Activated CD4-positive, alpha-beta memory T cell treated with anti-CD3 and anti-CD28 coated beads, Interleukin-2, amount 10 ng/mL, durations not matched to agents 7 days and 5 days (primary cell): ENCODE measurements around the gene KICS2. TPM values are rescaled to one million over a fixed set of nuclear protein-coding genes. Genes with fewer than 3 reads are reported as not detected.
"Not testable (repeated sequence)": the region's sequence is repeated elsewhere in the genome, so short reads cannot be mapped to it uniquely, and the experiment has no call there.

Source experiments
- CTCF ChIA-PET: fragments of 350-600 bp; sonication (Branson Sonifier 250); formaldehyde crosslinking; loops from one replicate; lab custom pipeline; 2021; ENCODE audit warnings: antibody characterized with exemption, inconsistent platforms; lab: Charles Lee
- POLR2A ChIA-PET: fragments of 350-600 bp; sonication (Branson Sonifier 250); formaldehyde crosslinking; loops from one replicate; lab custom pipeline; 2021; ENCODE audit warnings: antibody characterized with exemption; lab: Charles Lee
- DNase-seq: peaks from one replicate; pipeline ENCODE4 v3.0.0-alpha.2; 2020
- H3K27ac Mint-ChIP-seq: one replicate; pipeline ENCODE4 v1.8.0; 2021; ENCODE audit warnings: mild to moderate bottlenecking, mixed read lengths
- H3K27me3 Mint-ChIP-seq: one replicate; pipeline ENCODE4 v1.8.0; 2021; ENCODE audit warnings: mixed read lengths
- H3K36me3 Mint-ChIP-seq: one replicate; pipeline ENCODE4 v1.8.0; 2021; ENCODE audit warnings: low read depth, mixed read lengths
- H3K4me1 Mint-ChIP-seq: one replicate; pipeline ENCODE4 v1.8.0; 2021; ENCODE audit warnings: mixed read lengths
- H3K4me3 Mint-ChIP-seq: one replicate; pipeline ENCODE4 v1.8.0; 2021; ENCODE audit warnings: mild to moderate bottlenecking, mixed read lengths
- H3K9me3 Mint-ChIP-seq: one replicate; pipeline ENCODE4 v1.8.0; 2021; ENCODE audit warnings: mixed read lengths
- total RNA-seq, 2 experiments: library from RNA; stranded (reverse); gene quantifications; one replicate each; pipeline ENCODE4 v1.2.3, GENCODE V29; 2021

Gene KICS2
- total RNA-seq, 2 experiments from 2014 or later, result 9.6 to 10.3 TPM

DNA sequence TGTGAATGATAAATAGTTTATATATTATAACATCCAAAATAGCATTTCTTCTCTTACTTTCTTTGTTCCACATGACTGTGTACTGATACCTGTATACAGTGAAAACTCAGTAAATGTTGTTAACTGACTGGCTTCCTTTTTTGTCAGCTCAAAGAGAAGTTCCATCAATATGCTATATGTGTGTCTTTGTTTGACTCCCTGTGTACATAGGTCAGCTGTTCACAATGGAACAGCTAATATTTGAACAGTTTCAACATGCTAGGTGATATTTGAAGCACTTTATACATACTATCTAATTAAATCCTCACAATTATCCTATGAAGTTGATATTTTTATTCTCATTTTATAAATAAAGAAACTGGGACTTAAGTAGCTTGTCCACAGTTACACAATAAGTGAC is 15.3 kb upstream of the KICS2 start:
- Mint-ChIP-seq H3K36me3 (no peaks in the 10 kb centered on the region), H3K4me3 (no peak overlapping the region), H3K4me1 (no peaks in the 10 kb centered on the region), H3K27ac (no peak overlapping the region), H3K9me3 (no peaks in the 10 kb centered on the region), H3K27me3 (peaks cover 4% of the 10 kb centered on the region)
- CTCF ChIA-PET, result no interaction called here
- POLR2A ChIA-PET, result interaction anchor here (1.2 kb wide), 1 partner anchor 15 kb away, joined by 4 read pairs; the partner anchor contains the start of gene KICS2
- no peak for DNase-seq

DNA sequence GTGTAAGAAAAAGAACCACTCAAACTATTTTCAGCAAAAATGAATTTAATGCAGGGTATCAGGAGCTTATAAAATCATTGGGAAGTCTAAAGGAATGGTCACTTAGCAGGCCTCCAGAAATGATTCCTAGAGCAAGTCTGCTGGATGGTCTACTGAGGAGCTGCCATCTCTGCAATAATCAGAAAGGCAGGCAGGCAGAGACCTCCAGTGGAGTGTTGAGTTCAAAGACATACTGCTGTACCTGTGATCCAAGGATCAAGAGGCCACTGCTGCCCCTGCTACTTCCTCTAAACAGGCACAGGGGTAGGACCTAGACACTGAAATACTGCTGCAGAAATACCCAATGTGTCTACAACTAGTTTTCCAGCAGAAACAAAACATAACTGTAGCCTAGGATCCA is 14.5 kb upstream of the KICS2 start:
- POLR2A ChIA-PET, result no interaction called here
- Mint-ChIP-seq H3K36me3 (no peaks in the 10 kb centered on the region), H3K27me3 (peaks cover 4% of the 10 kb centered on the region), H3K27ac (no peak overlapping the region), H3K4me1 (no peaks in the 10 kb centered on the region), H3K4me3 (no peak overlapping the region), H3K9me3 (no peaks in the 10 kb centered on the region)
- CTCF ChIA-PET, result no interaction called here
- DNase-seq, result no peak

DNA sequence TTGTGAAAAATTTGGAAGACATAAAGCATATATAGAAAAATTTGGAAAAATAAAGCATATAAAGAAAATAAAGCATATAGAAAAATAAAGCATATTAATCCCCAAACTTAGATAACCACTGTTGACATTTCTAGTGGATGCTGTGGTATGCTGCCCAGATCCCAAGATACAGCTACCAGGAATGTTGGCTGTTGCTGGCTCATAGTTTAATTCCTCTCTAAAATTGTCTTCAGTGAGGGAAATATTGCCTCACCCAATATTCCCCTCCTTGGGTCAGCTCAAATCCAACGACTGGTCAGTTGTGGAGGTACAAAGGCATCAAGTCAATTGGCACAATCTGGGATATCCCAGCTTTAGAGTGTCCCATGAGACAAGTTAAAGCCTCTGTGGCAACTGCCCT is 10.1 kb upstream of the KICS2 start:
- Mint-ChIP-seq H3K27ac (no peak overlapping the region), H3K4me3 (no peak overlapping the region), H3K27me3 (peaks cover 17% of the 10 kb centered on the region), H3K9me3 (no peaks in the 10 kb centered on the region), H3K36me3 (no peaks in the 10 kb centered on the region), H3K4me1 (no peaks in the 10 kb centered on the region)
- no peak for DNase-seq
- POLR2A ChIA-PET, result no interaction called here
- CTCF ChIA-PET, result interaction anchor here (0.6 kb wide), 1 partner anchor 478 kb away, joined by 3 read pairs; no protein-coding TSS in a partner anchor

DNA sequence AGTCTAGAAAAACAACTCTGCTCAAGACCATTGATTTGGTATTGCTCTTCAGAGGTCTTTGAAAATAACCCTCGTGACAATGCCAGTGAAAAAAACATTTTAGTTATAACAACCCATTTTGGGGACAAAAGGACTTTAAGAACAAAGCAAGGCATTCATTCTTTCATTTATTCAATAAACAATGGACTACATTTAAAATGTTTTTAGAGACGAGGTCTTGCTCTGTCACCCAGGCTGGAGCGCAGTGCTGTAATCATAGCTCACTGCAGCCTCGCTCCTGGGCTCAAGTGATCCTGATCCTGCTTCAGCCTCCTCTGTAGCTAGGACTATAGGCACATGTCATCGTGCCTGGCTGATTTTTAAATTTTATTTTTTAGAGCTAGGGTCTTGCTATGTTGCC is 7.7 kb upstream of the KICS2 start:
- no peak overlapping the region for H3K4me3 Mint-ChIP-seq
- no peaks in the 10 kb centered on the region for H3K36me3 Mint-ChIP-seq
- DNase-seq, result no peak
- H3K27me3 Mint-ChIP-seq, result peaks cover 23% of the 10 kb centered on the region
- ChIA-PET POLR2A (no interaction called here), CTCF (no interaction called here)
- no peaks in the 10 kb centered on the region for H3K4me1 Mint-ChIP-seq
- no peaks in the 10 kb centered on the region for H3K9me3 Mint-ChIP-seq
- no peak overlapping the region for H3K27ac Mint-ChIP-seq

DNA sequence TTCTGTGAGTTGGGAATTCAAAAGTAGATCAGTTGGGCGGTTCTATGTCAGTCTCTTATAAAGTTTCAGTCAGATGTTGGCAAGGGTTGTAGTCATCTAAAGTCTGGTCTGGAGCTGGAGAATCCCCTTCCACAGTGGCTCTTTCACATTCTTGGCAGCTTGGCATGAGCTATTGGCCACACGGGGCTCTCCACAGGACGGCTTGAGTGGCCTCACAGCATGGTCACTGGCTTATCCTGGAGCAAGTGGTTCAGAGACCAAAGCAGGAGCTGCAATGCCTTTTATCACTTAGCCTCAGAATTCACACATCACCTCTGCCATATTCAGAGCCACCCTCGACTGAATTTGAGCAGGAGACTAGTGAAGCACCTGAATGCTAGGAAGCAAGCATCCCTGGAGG is 7.1 kb upstream of the KICS2 start:
- no peaks in the 10 kb centered on the region for H3K4me1 Mint-ChIP-seq
- ChIA-PET POLR2A (no interaction called here), CTCF (no interaction called here)
- no peaks in the 10 kb centered on the region for H3K36me3 Mint-ChIP-seq
- H3K4me3 Mint-ChIP-seq, result no peak overlapping the region
- no peak for DNase-seq
- H3K27me3 Mint-ChIP-seq, result peaks cover 21% of the 10 kb centered on the region
- no peaks in the 10 kb centered on the region for H3K9me3 Mint-ChIP-seq
- H3K27ac Mint-ChIP-seq, result no peak overlapping the region

DNA sequence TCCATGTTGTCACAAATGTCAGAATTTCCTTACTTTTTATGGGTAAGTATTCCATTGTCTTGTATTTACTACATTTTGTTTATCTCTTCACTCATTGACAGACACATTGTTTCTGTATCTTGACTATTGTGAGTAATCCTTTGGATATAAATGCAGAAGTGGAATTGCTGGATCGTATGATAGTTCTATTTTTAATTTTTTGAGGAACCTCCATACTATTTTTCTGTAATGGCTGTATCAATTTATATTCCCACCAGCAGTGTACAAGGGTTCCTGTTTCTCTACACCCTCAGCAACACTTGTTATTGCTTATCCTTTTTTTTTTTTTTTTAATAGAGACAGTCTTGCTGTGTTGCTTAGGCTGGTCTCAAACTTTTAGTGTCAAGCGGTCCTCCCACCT is 3.5 kb upstream of the KICS2 start:
- Mint-ChIP-seq H3K4me1 (peaks cover 15% of the 10 kb centered on the region), H3K27ac (no peak overlapping the region), H3K36me3 (no peaks in the 10 kb centered on the region), H3K4me3 (no peak overlapping the region), H3K27me3 (peaks cover 21% of the 10 kb centered on the region), H3K9me3 (no peaks in the 10 kb centered on the region)
- ChIA-PET POLR2A (no interaction called here), CTCF (no interaction called here)
- DNase-seq, result no peak

DNA sequence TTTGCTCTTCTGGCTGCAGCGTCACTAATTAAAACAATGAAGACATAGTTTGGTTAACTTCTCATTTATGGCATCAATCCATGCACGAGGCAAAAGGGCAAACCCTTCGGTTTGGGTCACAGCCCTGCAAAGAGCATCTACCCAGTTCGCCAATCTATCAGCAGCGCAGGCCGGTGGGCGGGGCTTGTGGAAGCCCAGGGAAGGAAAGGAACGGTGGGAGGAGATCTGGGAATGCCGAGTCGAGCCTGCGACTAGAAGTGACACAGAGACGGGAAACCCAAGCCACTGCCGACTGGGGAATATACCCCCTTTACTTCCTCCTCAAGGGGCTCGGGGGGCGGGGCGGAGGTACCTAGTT is 466 bp downstream of the KICS2 start:
- Mint-ChIP-seq H3K4me3 (peak overlapping the region; percentile 91), H3K27ac (peak overlapping the region; percentile 87), H3K9me3 (no peaks in the 10 kb centered on the region), H3K36me3 (no peaks in the 10 kb centered on the region), H3K27me3 (peaks cover 7% of the 10 kb centered on the region), H3K4me1 (peaks cover 30% of the 10 kb centered on the region)
- ChIA-PET POLR2A (interaction anchor here (1.2 to 1.5 kb wide), 4 partner anchors 16 to 182 kb away, joined by 3 to 11 read pairs (median 4); partner anchors contain the start of gene XPOT), CTCF (interaction anchor here (0.5 to 0.8 kb wide), 2 partner anchors 30 to 34 kb away, joined by 3 to 5 read pairs; no protein-coding TSS in a partner anchor)
- peak; percentile 53 for DNase-seq

DNA sequence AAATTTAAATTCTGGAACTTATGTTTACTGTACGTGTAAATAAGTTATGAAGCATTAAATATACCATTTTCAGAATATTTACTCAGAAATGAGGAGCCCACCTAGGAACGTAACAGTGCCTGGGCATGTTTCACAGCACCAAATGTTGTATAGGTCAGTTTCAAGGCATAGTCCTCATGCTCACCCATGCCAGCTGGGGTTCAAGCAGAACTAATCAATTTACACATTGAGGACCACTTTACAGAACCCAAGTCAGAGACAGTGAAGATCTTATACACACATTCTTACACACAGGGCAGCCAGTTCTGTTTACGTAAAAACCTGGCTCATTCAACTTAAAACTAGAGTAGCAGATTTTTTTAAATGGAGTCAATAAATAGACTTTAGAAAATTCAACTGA is 2.0 kb downstream of the KICS2 start:
- ChIA-PET CTCF (no interaction called here), POLR2A (no interaction called here)
- Mint-ChIP-seq H3K27me3 (no peaks in the 10 kb centered on the region), H3K27ac (no peak overlapping the region), H3K36me3 (no peaks in the 10 kb centered on the region), H3K4me3 (no peak overlapping the region), H3K9me3 (no peaks in the 10 kb centered on the region), H3K4me1 (peaks cover 30% of the 10 kb centered on the region)
- DNase-seq, result no peak

DNA sequence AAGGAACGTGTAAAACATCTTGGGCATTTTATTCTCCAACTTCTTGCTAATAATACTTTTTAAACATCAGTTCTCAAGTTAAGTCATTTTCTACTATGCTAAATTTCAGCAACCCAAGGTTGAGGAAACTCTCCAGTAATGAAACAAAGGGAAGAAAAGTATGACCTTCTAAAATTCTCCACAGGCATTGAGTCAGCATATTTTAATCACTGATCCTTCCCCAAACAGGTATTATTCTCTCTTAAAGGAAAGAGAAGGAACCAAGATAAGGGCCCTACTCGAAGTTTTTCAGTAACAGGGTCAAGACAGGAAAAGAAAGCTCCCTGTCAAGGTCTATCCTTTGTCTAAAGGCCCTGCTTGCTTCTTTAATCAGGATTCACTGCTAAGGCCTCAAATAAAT is 3.0 kb downstream of the KICS2 start:
- H3K27me3 Mint-ChIP-seq, result no peaks in the 10 kb centered on the region
- H3K4me3 Mint-ChIP-seq, result peak overlapping the region; percentile 7
- peaks cover 30% of the 10 kb centered on the region for H3K4me1 Mint-ChIP-seq
- peak overlapping the region; percentile 60 for H3K27ac Mint-ChIP-seq
- DNase-seq, result no peak
- POLR2A ChIA-PET, result no interaction called here
- no peaks in the 10 kb centered on the region for H3K36me3 Mint-ChIP-seq
- H3K9me3 Mint-ChIP-seq, result no peaks in the 10 kb centered on the region
- CTCF ChIA-PET, result no interaction called here

DNA sequence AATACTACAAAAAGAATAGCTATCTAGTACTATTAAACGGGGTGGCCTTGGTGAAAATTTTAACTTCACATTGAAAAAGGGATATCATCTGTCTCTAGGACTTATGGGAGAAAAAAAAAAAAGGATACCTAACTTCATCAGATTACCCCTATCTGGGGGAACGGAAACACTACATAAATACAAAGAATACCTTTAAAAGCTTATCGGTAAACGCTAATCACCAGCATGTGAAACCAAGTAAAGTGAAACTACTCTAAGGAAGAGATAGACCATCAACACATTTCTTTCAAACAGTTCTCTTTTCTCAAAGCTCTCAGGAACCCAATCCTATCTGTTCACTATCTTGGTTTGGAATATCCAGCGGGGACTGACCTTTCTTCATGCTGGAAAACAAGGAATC is 3.5 kb downstream of the KICS2 start:
- Mint-ChIP-seq H3K4me3 (peak overlapping the region; percentile 68), H3K36me3 (peaks cover 4% of the 10 kb centered on the region), H3K9me3 (no peaks in the 10 kb centered on the region), H3K27me3 (no peaks in the 10 kb centered on the region), H3K4me1 (peaks cover 30% of the 10 kb centered on the region), H3K27ac (peak overlapping the region; percentile 56)
- no peak for DNase-seq
- CTCF ChIA-PET, result interaction anchor here (0.6 to 0.9 kb wide), 3 partner anchors 105 to 397 kb away, joined by 3 read pairs; no protein-coding TSS in a partner anchor
- POLR2A ChIA-PET, result no interaction called here

DNA sequence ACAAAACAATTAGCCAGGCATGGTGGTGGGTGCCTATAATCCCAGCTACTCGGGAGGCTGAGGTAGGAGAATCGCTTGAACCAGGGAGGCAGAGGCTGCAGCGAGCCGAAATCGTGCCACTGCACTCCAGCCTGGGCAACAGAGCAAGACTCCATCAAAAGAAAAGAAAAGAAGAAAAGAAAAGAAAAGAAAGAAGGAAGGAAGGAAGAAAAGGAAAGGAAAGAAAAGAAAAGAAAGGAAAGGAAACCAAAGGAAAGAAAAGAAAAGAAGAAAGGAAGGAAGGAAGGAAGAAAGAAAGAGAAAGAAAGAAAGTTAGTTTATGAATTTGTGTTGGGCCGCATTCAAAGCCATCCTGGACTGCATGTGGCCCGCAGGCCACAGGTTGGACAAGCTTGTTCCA is 4.5 kb downstream of the KICS2 start:
- Mint-ChIP-seq H3K4me1 (peaks cover 28% of the 10 kb centered on the region), H3K27ac (peak overlapping the region; percentile 14)
- H3K9me3 Mint-ChIP-seq, POLR2A ChIA-PET, H3K27me3 Mint-ChIP-seq, H3K36me3 Mint-ChIP-seq, DNase-seq, H3K4me3 Mint-ChIP-seq: not testable (repeated sequence)
- CTCF ChIA-PET, result interaction anchor here (0.9 kb wide), 1 partner anchor 396 kb away, joined by 3 read pairs; no protein-coding TSS in a partner anchor

DNA sequence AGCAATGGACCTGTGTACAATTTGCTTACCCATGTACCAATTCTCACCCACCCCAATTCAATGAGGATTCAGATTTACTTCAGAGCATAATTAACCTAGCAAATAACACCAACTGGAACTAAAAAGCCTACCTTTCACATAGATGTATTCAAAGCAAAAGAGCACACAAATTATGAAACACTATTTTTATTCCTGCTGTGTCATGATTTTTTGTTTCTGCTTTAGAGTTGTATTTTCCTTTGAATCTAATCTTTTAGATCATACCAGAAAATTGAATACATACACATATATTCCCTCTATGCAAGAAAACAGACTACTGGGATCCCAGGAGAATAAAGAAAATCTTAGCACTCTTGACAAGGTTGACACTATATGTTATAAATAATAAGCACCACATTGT is 5.9 kb downstream of the KICS2 start:
- H3K27me3 Mint-ChIP-seq, result no peaks in the 10 kb centered on the region
- POLR2A ChIA-PET, result no interaction called here
- no peaks in the 10 kb centered on the region for H3K9me3 Mint-ChIP-seq
- no peak for DNase-seq
- no peak overlapping the region for H3K4me3 Mint-ChIP-seq
- H3K27ac Mint-ChIP-seq, result no peak overlapping the region
- H3K4me1 Mint-ChIP-seq, result peaks cover 21% of the 10 kb centered on the region
- H3K36me3 Mint-ChIP-seq, result peaks cover 15% of the 10 kb centered on the region
- CTCF ChIA-PET, result no interaction called here

DNA sequence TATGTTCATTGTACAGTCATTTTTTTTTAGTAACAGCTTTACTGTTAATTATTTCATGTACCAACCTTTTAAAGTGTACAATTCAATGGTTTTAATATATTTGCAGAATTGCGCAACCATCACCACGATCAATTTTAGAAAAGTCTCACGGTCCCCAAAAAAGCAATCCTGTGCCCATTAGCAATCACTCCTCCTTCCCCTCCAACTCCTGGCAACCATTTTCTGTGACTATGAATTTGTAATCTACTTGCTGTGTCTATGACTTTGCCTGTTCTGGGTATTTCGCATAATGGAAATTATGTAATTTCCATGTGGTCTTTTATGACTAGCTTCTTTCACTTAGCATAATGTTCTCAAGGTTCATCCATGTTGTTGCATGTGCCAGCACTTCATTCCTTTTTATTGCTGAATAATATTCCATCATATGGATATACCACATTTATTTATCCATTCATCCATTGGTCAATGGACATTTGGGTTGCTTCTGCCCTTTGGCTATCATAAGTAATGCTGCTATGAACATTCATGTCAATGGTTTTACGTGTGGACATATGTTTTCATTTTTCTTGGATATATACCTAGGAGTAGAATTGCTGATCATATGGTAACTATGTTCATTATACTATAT is 9.9 kb downstream of the KICS2 start:
- Mint-ChIP-seq H3K4me1 (no peaks in the 10 kb centered on the region), H3K4me3 (no peak overlapping the region), H3K36me3 (peaks cover 18% of the 10 kb centered on the region), H3K9me3 (no peaks in the 10 kb centered on the region), H3K27ac (no peak overlapping the region), H3K27me3 (no peaks in the 10 kb centered on the region)
- DNase-seq, result no peak
- CTCF ChIA-PET, result no interaction called here
- POLR2A ChIA-PET, result no interaction called here

DNA sequence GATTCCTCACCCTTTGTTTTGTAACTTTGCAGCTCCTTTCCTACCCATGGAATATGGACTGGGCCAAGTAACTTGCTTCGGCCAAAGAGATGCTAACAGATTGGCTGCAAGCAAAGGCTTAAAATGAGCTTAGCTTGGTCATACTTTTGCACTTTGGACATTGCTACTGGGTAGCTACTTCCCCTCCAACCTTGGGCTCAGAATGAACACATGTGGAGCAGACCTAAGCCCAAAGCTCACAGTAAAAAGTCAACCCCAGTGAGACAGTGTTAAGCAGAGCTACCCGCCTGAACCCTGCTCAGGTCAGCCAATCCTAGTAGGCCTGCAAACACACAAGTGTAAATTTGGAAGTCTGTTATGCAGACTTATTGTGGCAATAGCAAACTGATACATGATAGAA is 14.6 kb downstream of the KICS2 start:
- POLR2A ChIA-PET, result no interaction called here

More for the DNA sequence above, 14.6 kb downstream of the KICS2 start:
- H3K9me3 Mint-ChIP-seq, result no peaks in the 10 kb centered on the region
- no peak overlapping the region for H3K27ac Mint-ChIP-seq
- CTCF ChIA-PET, result interaction anchor here (0.5 kb wide), 1 partner anchor 249 kb away, joined by 3 read pairs; no protein-coding TSS in a partner anchor
- no peak overlapping the region for H3K4me3 Mint-ChIP-seq
- DNase-seq, result no peak
- no peaks in the 10 kb centered on the region for H3K4me1 Mint-ChIP-seq
- peaks cover 25% of the 10 kb centered on the region for H3K36me3 Mint-ChIP-seq
- H3K27me3 Mint-ChIP-seq, result no peaks in the 10 kb centered on the region
